Liver (tissue), 9 donors: Measurements from ENCODE around the gene CPAMD8. TPM values are rescaled to one million over a fixed set of nuclear protein-coding genes. Genes with fewer than 3 reads are reported as not detected.

Experiments used
- DNase-seq: peaks from one replicate; pipeline ENCODE4 v3.0.0-alpha.2; 2017; ENCODE audit warnings: low spot score
- H3K27ac ChIP-seq, 2 donors: one replicate each; pipeline ENCODE4 v1.7.0; 2013; ENCODE audit warnings: inconsistent platforms in 2 of 2, low read length in 2 of 2, control low read depth in 1 of 2, low read depth in 1 of 2, mild to moderate bottlenecking in 1 of 2
- H3K27me3 ChIP-seq, 4 donors: one replicate each; pipeline versions ENCODE4 v1.6.1 to v1.7.0; 2013; ENCODE audit warnings: low read length in 3 of 4, inconsistent platforms in 1 of 4, mild to moderate bottlenecking in 1 of 4, moderate library complexity in 1 of 4; ENCODE audit not compliant: control insufficient read depth in 4 of 4, insufficient read depth in 4 of 4
- H3K36me3 ChIP-seq, 4 donors: one replicate each; pipeline versions ENCODE4 v1.6.1 to v1.7.0; 2013; ENCODE audit warnings: low read length in 3 of 4, mild to moderate bottlenecking in 3 of 4, low read depth in 1 of 4, moderate library complexity in 1 of 4; ENCODE audit not compliant: control insufficient read depth in 4 of 4, insufficient read depth in 3 of 4
- H3K4me1 ChIP-seq, 4 donors: one replicate each; pipeline versions ENCODE4 v1.6.1 to v1.7.0; 2013; ENCODE audit warnings: low read length in 3 of 4, mild to moderate bottlenecking in 3 of 4, moderate library complexity in 1 of 4; ENCODE audit not compliant: control insufficient read depth in 4 of 4, insufficient read depth in 4 of 4
- H3K4me3 ChIP-seq, 3 donors: one replicate each; pipeline versions ENCODE4 v1.6.1 to v1.7.0; 2013; ENCODE audit warnings: low read length in 3 of 3, control low read depth in 1 of 3, low read depth in 1 of 3, mild to moderate bottlenecking in 1 of 3
- H3K9ac ChIP-seq, 2 donors: one replicate each; pipeline ENCODE4 v1.7.0; 2013; ENCODE audit warnings: low read length in 2 of 2, mild to moderate bottlenecking in 2 of 2, moderate library complexity in 2 of 2, control low read depth in 1 of 2, low read depth in 1 of 2
- H3K9me3 ChIP-seq, 4 donors: one replicate each; pipeline versions ENCODE4 v1.6.1 to v1.7.0; 2013; ENCODE audit warnings: low read length in 3 of 4; ENCODE audit not compliant: control insufficient read depth in 4 of 4
- EGR1 ChIP-seq, 2 donors: IDR thresholded peaks; 2 replicates each; pipeline ENCODE4 v1.6.1; 2016 to 2018; ENCODE audit warnings: antibody characterized with exemption in 2 of 2, low read depth in 2 of 2
- FOXA1 ChIP-seq: IDR thresholded peaks from 2 replicates; pipeline ENCODE4 v1.6.1; 2016; ENCODE audit warnings: antibody characterized with exemption
- FOXA2 ChIP-seq: IDR thresholded peaks from 2 replicates; pipeline ENCODE4 v1.6.1; 2016; ENCODE audit warnings: antibody characterized with exemption
- GABPA ChIP-seq, 2 donors: IDR thresholded peaks in 1 of 2; conservative IDR thresholded peaks in 1 of 2; 2 replicates each; pipeline ENCODE4 v1.6.1; 2016; ENCODE audit warnings: antibody characterized with exemption in 2 of 2, mild to moderate bottlenecking in 1 of 2, moderate library complexity in 1 of 2
- JUND ChIP-seq, 2 donors: IDR thresholded peaks; 2 replicates each; pipeline ENCODE4 v1.6.1; 2016; ENCODE audit warnings: antibody characterized with exemption in 2 of 2
- REST ChIP-seq: IDR thresholded peaks from 2 replicates; pipeline ENCODE4 v1.6.1; 2016; ENCODE audit warnings: antibody characterized with exemption, mild to moderate bottlenecking
- RXRA ChIP-seq, 2 donors: IDR thresholded peaks; 2 replicates each; pipeline ENCODE4 v1.6.1; 2017 to 2018; ENCODE audit warnings: antibody characterized with exemption in 2 of 2, mild to moderate bottlenecking in 1 of 2
- TAF1 ChIP-seq: conservative IDR thresholded peaks from 2 replicates; pipeline ENCODE4 v1.6.1; 2016; ENCODE audit warnings: antibody characterized with exemption, mild to moderate bottlenecking
- YY1 ChIP-seq: IDR thresholded peaks from 2 replicates; pipeline ENCODE4 v1.6.1; 2016; ENCODE audit warnings: antibody characterized with exemption, mild to moderate bottlenecking
- ZBTB33 ChIP-seq: IDR thresholded peaks from 2 replicates; pipeline ENCODE4 v1.6.1; 2016; ENCODE audit warnings: antibody characterized with exemption
- WGBS: extraction: QIAGEN DNeasy Blood & Tissue Kit; methylation state at CpG from one replicate; pipeline ENCODE4 v1.1.7; 2013; 5-methylcytosine and 5-hydroxymethylcytosine counted together
- polyA plus RNA-seq, 2 donors: library from polyadenylated mRNA; stranded (reverse) in 1 of 2; unstranded in 1 of 2; fragments of 200-250 nt in 1 of 2; fragments of >200 nt in 1 of 2; fragmentation: Nextera tagmentation in 1 of 2; extraction: Ambion mirVana in 1 of 2; gene quantifications; one replicate each; pipeline versions ENCODE4 v1.2.1 to v1.2.3, GENCODE V29; 2013 to 2015
- total RNA-seq, 2 donors: library from RNA; depleted of rRNA; stranded (reverse); fragments of >200 nt; gene quantifications; one replicate each; pipeline ENCODE4 v1.2.3, GENCODE V29; 2014
- TF ChIP-seq, protein P1 (sequence below): IDR thresholded peaks from 2 replicates; pipeline ENCODE4 v1.6.1; 2016; ENCODE audit warnings: antibody characterized with exemption
- TF ChIP-seq, protein P2 (sequence below): IDR thresholded peaks from 2 replicates; pipeline ENCODE4 v1.6.1; 2016; ENCODE audit warnings: antibody characterized with exemption
- donor health status: healthy.
- donor health status: healthy.
- donor health status: healthy.
- donor health status: healthy.
- donor health status: healthy.

The CPAMD8 gene
- total and polyA plus RNA-seq, 4 donors: 0.92 to 1.4 (median 1.1) TPM

DNA sequence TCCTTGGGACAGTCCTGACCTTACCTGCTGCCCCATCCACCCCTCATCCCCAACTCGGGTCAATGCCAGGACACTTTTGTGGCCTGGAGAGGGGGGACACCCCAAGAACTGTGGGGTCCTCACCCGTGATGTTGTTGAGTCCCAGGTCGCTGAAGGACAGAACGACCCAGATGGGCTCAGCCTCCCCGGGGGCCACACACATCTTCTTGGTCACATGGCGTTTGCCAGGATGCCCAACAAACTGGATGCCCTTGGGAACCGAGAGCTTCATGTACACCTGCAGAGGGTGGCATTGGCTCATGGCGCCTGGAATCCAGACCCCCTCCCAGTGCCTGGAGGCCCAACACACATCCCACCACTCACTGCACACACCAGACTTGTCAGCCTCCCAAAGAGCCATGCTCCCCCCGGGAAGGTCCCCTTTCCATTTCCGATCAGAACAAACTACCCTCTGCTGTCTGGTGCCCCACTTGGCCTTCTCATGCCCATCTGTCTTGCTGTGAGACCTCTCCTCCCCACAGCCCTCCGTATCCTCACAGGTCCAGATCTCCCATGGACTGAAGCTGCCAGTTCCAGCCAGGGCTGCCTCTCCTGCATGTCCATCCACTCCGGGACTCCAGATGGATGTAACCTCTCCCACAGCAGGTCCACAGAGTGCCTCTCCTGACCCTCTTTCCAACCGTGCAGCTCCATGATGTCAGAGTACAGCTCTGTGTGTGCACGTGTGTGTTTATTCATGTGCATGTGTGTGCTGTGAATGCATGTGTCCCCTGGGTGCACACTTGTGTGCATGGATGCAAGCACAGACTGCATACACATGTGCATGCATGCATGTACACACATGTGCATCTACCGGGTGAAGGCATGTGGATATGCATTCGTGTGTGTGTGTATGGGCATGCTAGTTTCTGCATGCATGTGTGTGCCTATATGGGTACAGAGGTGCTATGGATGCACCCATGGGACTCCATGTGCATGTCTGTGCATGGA is 79.4 kb downstream of the CPAMD8 start:
- no peaks in the 10 kb centered on the region for H3K4me1 ChIP-seq
- no peak for DNase-seq
- H3K27me3 ChIP-seq: peaks cover 0 to 4% (median 0%) of the 10 kb centered on the region in 4 donors
- no peak overlapping the region for H3K9ac ChIP-seq
- no peak overlapping the region for H3K27ac ChIP-seq
- no peak overlapping the region for H3K4me3 ChIP-seq
- no peaks in the 10 kb centered on the region for H3K36me3 ChIP-seq
- no peaks in the 10 kb centered on the region for H3K9me3 ChIP-seq
- 88% methylated on average over 16 of the region's 16 CpGs for WGBS
- TF ChIP-seq YY1 (no peak), REST (no peak), FOXA2 (no peak), TAF1 (no peak)

- no peak for DNase-seq
- Histone ChIP-seq H3K27ac (no peak overlapping the region), H3K4me3 (no peak overlapping the region), H3K9me3 (no peaks in the 10 kb centered on the region), H3K27me3 (no peaks in the 10 kb centered on the region), H3K4me1 (no peaks in the 10 kb centered on the region), H3K9ac (no peak overlapping the region), H3K36me3 (no peaks in the 10 kb centered on the region)
- TF ChIP-seq REST (no peak), YY1 (no peak), RXRA (IDR thresholded peaks at IDR 0.05) (no peak), FOXA1 (no peak), EGR1 (IDR thresholded peaks at IDR 0.05; ENCODE audit: low read depth in 2 of 2) (no peak), GABPA (IDR thresholded peaks at IDR 0.05 in 1 of 2, conservative IDR thresholded peaks at IDR 0.05 in 1 of 2) (no peak), ZBTB33 (no peak), JUND (IDR thresholded peaks at IDR 0.05) (no peak)
- TF ChIP-seq, protein P1, sequence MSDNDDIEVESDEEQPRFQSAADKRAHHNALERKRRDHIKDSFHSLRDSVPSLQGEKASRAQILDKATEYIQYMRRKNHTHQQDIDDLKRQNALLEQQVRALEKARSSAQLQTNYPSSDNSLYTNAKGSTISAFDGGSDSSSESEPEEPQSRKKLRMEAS: no peak
- TF ChIP-seq, protein P2, sequence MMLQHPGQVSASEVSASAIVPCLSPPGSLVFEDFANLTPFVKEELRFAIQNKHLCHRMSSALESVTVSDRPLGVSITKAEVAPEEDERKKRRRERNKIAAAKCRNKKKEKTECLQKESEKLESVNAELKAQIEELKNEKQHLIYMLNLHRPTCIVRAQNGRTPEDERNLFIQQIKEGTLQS: no peak
- WGBS: 80% methylated on average over 8 of the region's 8 CpGs
These were observed 80.7 kb downstream of the CPAMD8 start for GRCh38 chr19:16945762-16946465.
